HCT116 (cell line): ENCODE data around the gene RBBP9. TPM values are rescaled to one million over a fixed set of nuclear protein-coding genes. Genes with fewer than 3 reads are reported as not detected.

Source experiments
- ATAC-seq: fragments of 200-7000 bp; cut with Tn5 transposase; 2 replicates; pipeline ENCODE4 v1.9.1; 2020; ENCODE audit warnings: mild to moderate bottlenecking, moderate library complexity
- BruUV-seq: library from RNA; stranded (reverse); fragments of 400-500 nt; replicated peaks from 2 replicates; lab custom pipeline; 2021; lab: Mats Ljungman, UMichigan
- CTCF ChIA-PET: fragments of 300-600 bp; sonication (Branson Sonifier 250); formaldehyde crosslinking; loops from one replicate; lab custom pipeline; 2021; ENCODE audit warnings: antibody characterized with exemption; lab: Charles Lee
- POLR2A ChIA-PET: fragments of 300-600, 350-600 bp; sonication (Branson Sonifier 250); formaldehyde crosslinking; loops from one replicate; lab custom pipeline; 2021; ENCODE audit warnings: antibody characterized with exemption; lab: Charles Lee
- RAD21 ChIA-PET, 2 experiments: fragments of 300-600 bp; sonication (Branson Sonifier 250); formaldehyde crosslinking; loops; one replicate each; lab custom pipeline; 2023; ENCODE audit warnings: low total read pairs in 2 of 2; ENCODE audit not compliant: uncharacterized antibody in 2 of 2, unreplicated experiment in 2 of 2, low non-redundant PET in 1 of 2; lab: Charles Lee
- DNase-seq: peaks from one replicate; pipeline ENCODE4 v3.0.0-alpha.2; 2010; ENCODE audit warnings: low read depth, low spot score
- H2AFZ ChIP-seq: fragments of 200-600 bp; shearing (Covaris generic), sonication (generic); 2 replicates; pipeline ENCODE4 v1.6.1; 2017; ENCODE audit warnings: low read depth, mixed run types, mixed read lengths, antibody characterized with exemption, low read length; ENCODE audit not compliant: poor library complexity, severe bottlenecking
- H3K27ac ChIP-seq: 2 replicates; pipeline ENCODE4 v1.5.1; 2012; ENCODE audit warnings: low read depth, low read length
- H3K27me3 ChIP-seq: fragments of 200-600 bp; sonication (generic); 2 replicates; pipeline ENCODE4 v1.6.1; 2016; ENCODE audit warnings: mixed run types, low read length, mixed read lengths; ENCODE audit not compliant: insufficient read depth
- H3K36me3 ChIP-seq, 2 experiments: fragments of 200-500 bp in 1 of 2; fragments of 200-600 bp in 1 of 2; sonication (Bioruptor generic) in 1 of 2; sonication (generic) in 1 of 2; 2 replicates each; pipeline versions ENCODE4 v1.5.1 to v1.6.1; 2014 to 2016; ENCODE audit warnings: low read length in 2 of 2, inconsistent platforms in 1 of 2, mixed read lengths in 1 of 2, mixed run types in 1 of 2; ENCODE audit not compliant: insufficient read depth in 2 of 2, control insufficient read depth in 1 of 2
- H3K4me1 ChIP-seq, 2 experiments: fragments of 200-600 bp in 1 of 2; sonication (generic) in 1 of 2; 2 replicates each; pipeline versions ENCODE4 v1.5.1 to v1.6.1; 2012 to 2017; ENCODE audit warnings: low read length in 2 of 2, inconsistent platforms in 1 of 2, mild to moderate bottlenecking in 1 of 2, mixed read lengths in 1 of 2, mixed run types in 1 of 2, moderate library complexity in 1 of 2; ENCODE audit not compliant: insufficient read depth in 2 of 2, control insufficient read depth in 1 of 2
- H3K4me2 ChIP-seq: fragments of 200-600 bp; sonication (generic); 2 replicates; pipeline ENCODE4 v1.6.1; 2017; ENCODE audit warnings: mixed run types, low read length, mixed read lengths
- H3K4me3 ChIP-seq, 2 experiments: fragments of 200-600 bp in 1 of 2; sonication (generic) in 1 of 2; replicated peaks in 1 of 2; 2 replicates each; pipeline ENCODE4 v1.5.1; 2011 to 2016; ENCODE audit warnings: low read length in 2 of 2, control low read depth in 1 of 2, low read depth in 1 of 2, mild to moderate bottlenecking in 1 of 2, mixed read lengths in 1 of 2, mixed run types in 1 of 2
- H3K79me2 ChIP-seq: fragments of 200-600 bp; sonication (generic); 2 replicates; pipeline ENCODE4 v1.6.1; 2017; ENCODE audit warnings: mild to moderate bottlenecking, mixed run types, low read length, moderate library complexity, mixed read lengths; ENCODE audit not compliant: insufficient read depth
- H3K9ac ChIP-seq: fragments of 200-600 bp; sonication (generic); 2 replicates; pipeline ENCODE4 v1.6.1; 2016; ENCODE audit warnings: low read length, mixed read lengths
- H3K9me2 ChIP-seq: fragments of 200-600 bp; sonication (generic), shearing (Covaris generic); 2 replicates; pipeline ENCODE4 v1.6.1; 2017; ENCODE audit warnings: mixed run types, mild to moderate bottlenecking, moderate library complexity; ENCODE audit not compliant: insufficient read depth
- H3K9me3 ChIP-seq, 2 experiments: fragments of 200-500 bp in 1 of 2; fragments of 200-600 bp in 1 of 2; sonication (Bioruptor generic) in 1 of 2; sonication (generic) in 1 of 2; 2 replicates each; pipeline ENCODE4 v1.6.1; 2014 to 2017; ENCODE audit warnings: low read length in 2 of 2, mixed read lengths in 2 of 2, inconsistent platforms in 1 of 2, low read depth in 1 of 2, mild to moderate bottlenecking in 1 of 2, mixed run types in 1 of 2, moderate library complexity in 1 of 2; ENCODE audit not compliant: control insufficient read depth in 1 of 2, insufficient read depth in 1 of 2
- H4K20me1 ChIP-seq: fragments of 200-600 bp; sonication (generic), shearing (Covaris generic); 2 replicates; pipeline ENCODE4 v1.6.1; 2017; ENCODE audit warnings: mixed run types, mild to moderate bottlenecking, moderate library complexity; ENCODE audit not compliant: insufficient read depth
- CBX3 ChIP-seq: IDR thresholded peaks from 2 replicates; pipeline ENCODE4 v1.6.1; 2012; ENCODE audit warnings: low read depth
- CEBPB ChIP-seq: IDR thresholded peaks from 2 replicates; pipeline ENCODE4 v1.6.1; 2012; ENCODE audit warnings: low read depth
- EGR1 ChIP-seq: IDR thresholded peaks from 2 replicates; pipeline ENCODE4 v1.6.1; 2012; ENCODE audit warnings: low read depth
- ELF1 ChIP-seq: IDR thresholded peaks from 2 replicates; pipeline ENCODE4 v1.6.1; 2012; ENCODE audit warnings: low read depth, borderline replicate concordance
- EZH2 ChIP-seq: fragments of 200-600 bp; sonication (generic); IDR thresholded peaks from 2 replicates; pipeline ENCODE4 v1.6.1; 2017; ENCODE audit warnings: antibody characterized with exemption, mixed run types
- FOSL1 ChIP-seq: IDR thresholded peaks from 2 replicates; pipeline ENCODE4 v1.6.1; 2012; ENCODE audit warnings: low read depth
- JUND ChIP-seq: IDR thresholded peaks from 2 replicates; pipeline ENCODE4 v1.6.1; 2012
- POLR2A ChIP-seq: IDR thresholded peaks from 2 replicates; pipeline ENCODE4 v1.7.0; 2011; ENCODE audit warnings: borderline replicate concordance; ENCODE audit not compliant: insufficient read depth, insufficient read length; ENCODE audit errors: extremely low read depth
- POLR2AphosphoS5 ChIP-seq: IDR thresholded peaks from 2 replicates; pipeline ENCODE4 v1.6.1; 2011; ENCODE audit warnings: mild to moderate bottlenecking, low read depth, low read length, moderate library complexity
- SRF ChIP-seq: IDR thresholded peaks from 2 replicates; pipeline ENCODE4 v1.6.1; 2012; ENCODE audit warnings: low read depth
- YY1 ChIP-seq: IDR thresholded peaks from 2 replicates; pipeline ENCODE4 v1.6.1; 2011; ENCODE audit warnings: low read length, low read depth, moderate library complexity, mild to moderate bottlenecking; ENCODE audit not compliant: insufficient replicate concordance; ENCODE audit errors: extremely low read depth
- ZNF274 ChIP-seq: fragments of 200-500 bp; sonication (Bioruptor generic); IDR thresholded peaks from 2 replicates; pipeline ENCODE4 v1.6.1; 2014; ENCODE audit warnings: mild to moderate bottlenecking, low read depth, low read length, inconsistent platforms
- intact Hi-C: fragments of 100-400 bp; cut with micrococcal nuclease; formaldehyde crosslinking; loops from 2 replicates; pipeline ENCODE4 v1.10.0; 2022
- total RNA-seq: library from RNA; stranded (reverse); gene quantifications from one replicate; pipeline ENCODE4 v1.2.1, GENCODE V29; 2021; ENCODE audit not compliant: unreplicated experiment
- TF ChIP-seq, protein P1 (sequence below): IDR thresholded peaks from 2 replicates; pipeline ENCODE4 v1.6.1; 2012
- TF ChIP-seq, protein P2 (sequence below), 3 experiments: fragments of 200-600 bp in 1 of 3; sonication (generic) in 1 of 3; IDR thresholded peaks in 2 of 3; conservative IDR thresholded peaks in 1 of 3; 2 replicates each; pipeline ENCODE4 v1.5.1; 2012 to 2017; ENCODE audit warnings: low read depth in 2 of 3, low read length in 2 of 3, antibody characterized with exemption in 1 of 3, borderline replicate concordance in 1 of 3, control low read depth in 1 of 3, mild to moderate bottlenecking in 1 of 3, mixed read lengths in 1 of 3, mixed run types in 1 of 3, moderate library complexity in 1 of 3; ENCODE audit not compliant: insufficient read depth in 1 of 3

The RBBP9 gene
- total RNA-seq, 1 experiment from 2014 or later, result 10.3 TPM

DNA sequence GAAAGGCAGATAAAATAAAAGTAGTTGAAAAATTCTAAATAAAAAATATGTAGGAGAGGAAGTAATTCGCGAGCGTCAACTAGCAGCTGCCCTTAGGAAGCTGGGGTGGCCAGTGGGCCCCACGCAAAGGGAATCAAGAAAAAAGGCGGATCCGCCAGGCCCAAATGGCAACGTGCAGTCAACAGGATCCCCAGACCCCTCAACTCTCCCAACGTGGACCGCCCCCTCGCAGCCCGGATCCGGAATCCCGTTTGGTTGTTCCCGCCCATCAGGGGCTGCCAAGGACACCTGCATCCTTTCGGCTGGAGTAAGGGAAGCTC lies 30.5 kb downstream of the RBBP9 start:
- ATAC-seq, result peak; percentile 77
- H3K36me3 ChIP-seq, result peaks cover 0 to 9% of the 10 kb centered on the region in 2 experiments; a peak in 1 of 4 replicates
- peak overlapping the region; percentile 82 to 99 for H3K4me3 ChIP-seq
- peak overlapping the region; percentile 77 for H3K4me2 ChIP-seq
- TF ChIP-seq EZH2 (no peak), POLR2AphosphoS5 (peak; percentile 63), EGR1 (no peak)
- TF ChIP-seq, protein P1, sequence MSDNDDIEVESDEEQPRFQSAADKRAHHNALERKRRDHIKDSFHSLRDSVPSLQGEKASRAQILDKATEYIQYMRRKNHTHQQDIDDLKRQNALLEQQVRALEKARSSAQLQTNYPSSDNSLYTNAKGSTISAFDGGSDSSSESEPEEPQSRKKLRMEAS, result no peak
- H3K4me1 ChIP-seq, result peaks cover 13% of the 10 kb centered on the region in 2 experiments
- no peaks in the 10 kb centered on the region for H3K9me3 ChIP-seq
- peak overlapping the region; percentile 49 for H2AFZ ChIP-seq
- CTCF ChIA-PET, result interaction anchor here (1.2 kb wide), 2 partner anchors 10 to 41 kb away, joined by 3 read pairs; no protein-coding TSS in a partner anchor
- intact Hi-C loops, result loop anchor here (1.0 to 2.0 kb wide), 2 partner anchors 33 to 120 kb away; no protein-coding TSS in a partner anchor
- POLR2A ChIA-PET, result interaction anchor here (0.8 to 2.1 kb wide), 2 partner anchors 31 to 41 kb away, joined by 4 to 12 read pairs; partner anchors contain the start of genes RBBP9 and SEC23B
- TSS peak; percentile 78 for BruUV-seq
- no peak for DNase-seq
- H4K20me1 ChIP-seq, result no peaks in the 10 kb centered on the region
- H3K9me2 ChIP-seq, result no peaks in the 10 kb centered on the region
- H3K27ac ChIP-seq, result peak overlapping the region; percentile 91
- no peaks in the 10 kb centered on the region for H3K27me3 ChIP-seq
- H3K9ac ChIP-seq, result peak overlapping the region; percentile 71
- RAD21 ChIA-PET, result no interaction called here
- peaks cover 41% of the 10 kb centered on the region for H3K79me2 ChIP-seq

DNA sequence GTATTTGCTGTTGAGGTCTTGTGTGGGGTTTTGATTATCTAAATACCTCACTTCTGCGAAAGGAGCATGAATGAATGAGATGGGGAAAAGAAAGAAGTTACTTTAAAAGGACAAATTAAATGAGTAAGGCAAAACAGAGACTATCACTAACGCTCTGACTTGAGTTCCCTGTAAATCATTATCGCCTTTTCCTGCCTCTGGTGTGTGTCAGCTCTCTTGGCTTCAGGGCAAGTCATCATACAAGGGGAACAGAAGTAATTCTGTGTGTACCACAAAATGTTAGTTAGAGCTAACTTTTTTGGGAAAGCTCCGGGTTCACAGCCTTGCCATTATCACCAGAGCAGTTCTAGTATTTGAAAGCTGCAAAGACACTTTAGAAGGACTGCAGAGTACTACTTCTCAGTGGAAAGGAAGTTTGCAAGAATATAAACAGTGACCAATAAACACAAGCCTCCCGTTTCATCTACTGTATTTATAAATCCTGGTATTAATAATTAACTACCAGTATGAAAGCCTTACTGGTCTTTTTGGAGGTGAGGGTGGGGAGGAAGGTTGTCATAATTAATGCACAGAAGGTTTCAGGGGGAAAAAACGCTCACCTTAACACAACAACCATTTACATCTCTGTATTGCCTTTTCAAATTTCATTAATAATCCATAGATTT lies 31.4 kb downstream of the RBBP9 start:
- Histone ChIP-seq H2AFZ (no peak overlapping the region), H3K36me3 (peaks cover 0 to 7% of the 10 kb centered on the region in 2 experiments; a peak in 1 of 4 replicates), H3K9me2 (no peaks in the 10 kb centered on the region), H3K79me2 (peaks cover 34% of the 10 kb centered on the region), H3K4me3 (peak overlapping the region in 1 of 2 experiments; percentile 82; a peak in 1 of 4 replicates), H3K4me2 (peak overlapping the region; percentile 77), H3K27ac (no peak overlapping the region), H3K4me1 (peaks cover 13% of the 10 kb centered on the region in 2 experiments), H3K9ac (no peak overlapping the region; the same call in 1 of the 2 replicates), H4K20me1 (no peaks in the 10 kb centered on the region), H3K9me3 (no peaks in the 10 kb centered on the region), H3K27me3 (no peaks in the 10 kb centered on the region)
- ATAC-seq (no peak), DNase-seq (no peak)
- CTCF ChIA-PET, result no interaction called here
- POLR2A ChIA-PET, result interaction anchor here (2.1 kb wide), 1 partner anchor 41 kb away, joined by 12 read pairs; the partner anchor contains the start of gene SEC23B
- RAD21 ChIA-PET, result no interaction called here
- BruUV-seq, result no TSS peak
- intact Hi-C loops, result loop anchor here (1.0 to 2.0 kb wide), 2 partner anchors 32 to 121 kb away; no protein-coding TSS in a partner anchor
- TF ChIP-seq JUND (no peak), CEBPB (no peak), YY1 (no peak), SRF (no peak), ZNF274 (no peak), EGR1 (no peak), CBX3 (no peak), FOSL1 (no peak), POLR2AphosphoS5 (no peak), ELF1 (no peak), EZH2 (no peak), POLR2A (no peak)
- TF ChIP-seq, protein P2, sequence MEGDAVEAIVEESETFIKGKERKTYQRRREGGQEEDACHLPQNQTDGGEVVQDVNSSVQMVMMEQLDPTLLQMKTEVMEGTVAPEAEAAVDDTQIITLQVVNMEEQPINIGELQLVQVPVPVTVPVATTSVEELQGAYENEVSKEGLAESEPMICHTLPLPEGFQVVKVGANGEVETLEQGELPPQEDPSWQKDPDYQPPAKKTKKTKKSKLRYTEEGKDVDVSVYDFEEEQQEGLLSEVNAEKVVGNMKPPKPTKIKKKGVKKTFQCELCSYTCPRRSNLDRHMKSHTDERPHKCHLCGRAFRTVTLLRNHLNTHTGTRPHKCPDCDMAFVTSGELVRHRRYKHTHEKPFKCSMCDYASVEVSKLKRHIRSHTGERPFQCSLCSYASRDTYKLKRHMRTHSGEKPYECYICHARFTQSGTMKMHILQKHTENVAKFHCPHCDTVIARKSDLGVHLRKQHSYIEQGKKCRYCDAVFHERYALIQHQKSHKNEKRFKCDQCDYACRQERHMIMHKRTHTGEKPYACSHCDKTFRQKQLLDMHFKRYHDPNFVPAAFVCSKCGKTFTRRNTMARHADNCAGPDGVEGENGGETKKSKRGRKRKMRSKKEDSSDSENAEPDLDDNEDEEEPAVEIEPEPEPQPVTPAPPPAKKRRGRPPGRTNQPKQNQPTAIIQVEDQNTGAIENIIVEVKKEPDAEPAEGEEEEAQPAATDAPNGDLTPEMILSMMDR (IDR thresholded peaks at IDR 0.05 in 2 of 3, conservative IDR thresholded peaks at IDR 0.05 in 1 of 3; ENCODE audit: borderline replicate concordance in 1 of 3, insufficient read depth in 1 of 3, low read depth in 2 of 3, low read length in 2 of 3), result no peak
- TF ChIP-seq, protein P1, result no peak
